Coronary artery (tissue), 2 donors: ENCODE measurements around the gene DIAPH1.
A peak's percentile ranks its signal among the peaks of the same experiment; 100 is the strongest.

Experiments used
- DNase-seq: peaks from one replicate; pipeline ENCODE4 v3.0.0-alpha.2; 2017; ENCODE audit warnings: low spot score
- H3K27ac ChIP-seq, 2 donors: fragments of 200-600 bp; sonication (generic); one replicate each; pipeline ENCODE4 v1.5.1; 2016 to 2019
- H3K4me3 ChIP-seq: fragments of 200-600 bp; sonication (generic); 2 replicates; pipeline ENCODE4 v1.5.1; 2016; ENCODE audit warnings: mild to moderate bottlenecking, moderate library complexity
- CTCF ChIP-seq: fragments of 200-600 bp; sonication (generic); IDR thresholded peaks from one replicate; pipeline ENCODE4 v1.5.1; 2019; ENCODE audit warnings: antibody characterized with exemption

DIAPH1 gene

GRCh38 chr5:141618804-141619554 is at the start of gene DIAPH1:
TSS of gene DIAPH1 (minus strand) at chr5:141619000. CDS start at chr5:141618914, 86 bp downstream.
- Histone ChIP-seq H3K27ac (peak within 1 kb of the TSS; percentile 91 to 98), H3K4me3 (peak within 1 kb of the TSS; percentile 96)
- peak; percentile 96 for TF ChIP-seq CTCF
- peak; percentile 98 for DNase-seq

GRCh38 chr5:141665995-141666940 is 47.5 kb upstream of the DIAPH1 start:
- Histone ChIP-seq H3K4me3 (no peak overlapping the region), H3K27ac (no peak overlapping the region)
- no peak for DNase-seq
- TF ChIP-seq CTCF = no peak

- no peak for DNase-seq
- TF ChIP-seq CTCF = peak; percentile 68
- Histone ChIP-seq H3K4me3 (no peak overlapping the region), H3K27ac (no peak overlapping the region)
Measured at GRCh38 chr5:141664733-141665461, 46.1 kb upstream of the DIAPH1 start.

- H3K4me3 ChIP-seq = no peak overlapping the region
- TF ChIP-seq CTCF = no peak
- no peak for DNase-seq
- no peak overlapping the region for H3K27ac ChIP-seq
Measured at GRCh38 chr5:141663506-141663905, 44.7 kb upstream of the DIAPH1 start.

- TF ChIP-seq CTCF = no peak
- no peak overlapping the region for H3K27ac ChIP-seq
- no peak overlapping the region for H3K4me3 ChIP-seq
- DNase-seq = no peak
Measured at GRCh38 chr5:141662028-141662427, 43.2 kb upstream of the DIAPH1 start.

GRCh38 chr5:141657937-141658545 is 39.2 kb upstream of the DIAPH1 start:
- no peak overlapping the region for H3K27ac ChIP-seq
- DNase-seq = no peak
- TF ChIP-seq CTCF = no peak

More at GRCh38 chr5:141657937-141658545, 39.2 kb upstream of the DIAPH1 start:
- H3K4me3 ChIP-seq = no peak overlapping the region
